SK-N-SH (cell line): ENCODE data around the gene CD180. TPM values are rescaled to one million over a fixed set of nuclear protein-coding genes. Genes with fewer than 3 reads are reported as not detected.
A peak's percentile ranks its signal among the peaks of the same experiment; 100 is the strongest.

Experiments
- CTCF ChIA-PET: fragments of 300-600, 350-600 bp; formaldehyde crosslinking; extraction: SDS; loops from one replicate; lab custom pipeline; 2021; lab: Yijun Ruan, JAX
- POLR2A ChIA-PET: fragments of 350-600 bp; sonication (Branson Sonifier 250); formaldehyde crosslinking; extraction: SDS; loops from one replicate; lab custom pipeline; 2020; ENCODE audit warnings: antibody characterized with exemption, inconsistent platforms; lab: Yijun Ruan, JAX
- DNase-seq: peaks from one replicate; pipeline ENCODE4 v3.0.0; 2012
- H2AFZ ChIP-seq: fragments of 200-600 bp; sonication (generic); 2 replicates; pipeline ENCODE4 v1.8.1; 2016; ENCODE audit warnings: antibody characterized with exemption, mild to moderate bottlenecking, low read depth
- H3F3A ChIP-seq: fragments of 200-600 bp; sonication (generic); replicated peaks from 2 replicates; pipeline ENCODE3; 2016; ENCODE audit warnings: antibody characterized with exemption, mild to moderate bottlenecking; ENCODE audit not compliant: insufficient read depth
- H3K27ac ChIP-seq, 2 experiments: fragments of 200-500 bp in 1 of 2; fragments of 200-600 bp in 1 of 2; sonication (Bioruptor generic) in 1 of 2; sonication (generic), shearing (Covaris generic) in 1 of 2; 2 replicates each; pipeline versions ENCODE4 v1.5.1 to v1.6.1; 2014 to 2016; ENCODE audit warnings: low read depth in 2 of 2, inconsistent platforms in 1 of 2, low read length in 1 of 2, mild to moderate bottlenecking in 1 of 2, mixed read lengths in 1 of 2
- H3K27me3 ChIP-seq: fragments of 200-600 bp; sonication (generic), shearing (Covaris generic); 2 replicates; pipeline ENCODE4 v1.6.1; 2016; ENCODE audit warnings: mixed run types; ENCODE audit not compliant: insufficient read depth
- H3K36me3 ChIP-seq, 2 experiments: fragments of 200-500 bp in 1 of 2; fragments of 200-600 bp in 1 of 2; sonication (Bioruptor generic) in 1 of 2; sonication (generic) in 1 of 2; replicated peaks in 1 of 2; 2 replicates each; pipeline versions ENCODE3 to v1.5.1; 2014 to 2016; ENCODE audit warnings: low read length in 1 of 2, mild to moderate bottlenecking in 1 of 2; ENCODE audit not compliant: insufficient read depth in 2 of 2, control insufficient read depth in 1 of 2
- H3K4me1 ChIP-seq, 2 experiments: fragments of 200-500 bp in 1 of 2; fragments of 200-600 bp in 1 of 2; sonication (Bioruptor generic) in 1 of 2; sonication (generic), shearing (Covaris generic) in 1 of 2; 2 replicates each; pipeline versions ENCODE4 v1.5.1 to v1.6.1; 2014 to 2016; ENCODE audit warnings: low read depth in 1 of 2, low read length in 1 of 2, mixed run types in 1 of 2; ENCODE audit not compliant: insufficient read depth in 2 of 2, control insufficient read depth in 1 of 2
- H3K4me2 ChIP-seq: fragments of 200-600 bp; sonication (generic), shearing (Covaris generic); 2 replicates; pipeline ENCODE4 v1.6.1; 2017; ENCODE audit warnings: mixed run types
- H3K4me3 ChIP-seq, 2 experiments: fragments of 200-500 bp in 1 of 2; fragments of 200-600 bp in 1 of 2; sonication (Bioruptor generic) in 1 of 2; sonication (generic), shearing (Covaris generic) in 1 of 2; 2 replicates each; pipeline versions ENCODE4 v1.5.1 to v1.8.1; 2014 to 2016; ENCODE audit warnings: low read depth in 2 of 2, inconsistent platforms in 1 of 2, low read length in 1 of 2, mild to moderate bottlenecking in 1 of 2, mixed read lengths in 1 of 2, moderate library complexity in 1 of 2
- H3K79me2 ChIP-seq: fragments of 200-600 bp; sonication (generic); 2 replicates; pipeline ENCODE4 v1.8.1; 2017; ENCODE audit warnings: mild to moderate bottlenecking; ENCODE audit not compliant: insufficient read depth
- H3K9ac ChIP-seq: fragments of 200-600 bp; sonication (generic); 2 replicates; pipeline ENCODE4 v1.6.1; 2017; ENCODE audit warnings: mixed run types
- H3K9me2 ChIP-seq: fragments of 200-600 bp; sonication (generic); 2 replicates; pipeline ENCODE4 v1.6.1; 2017; ENCODE audit warnings: mixed run types
- H3K9me3 ChIP-seq: fragments of 200-600 bp; sonication (generic); 2 replicates; pipeline ENCODE4 v1.6.1; 2017; ENCODE audit warnings: mixed run types, mild to moderate bottlenecking, moderate library complexity
- H4K20me1 ChIP-seq: fragments of 200-600 bp; sonication (generic); 2 replicates; pipeline ENCODE4 v1.6.1; 2017; ENCODE audit warnings: mild to moderate bottlenecking, mixed run types; ENCODE audit not compliant: insufficient read depth
- CTCF ChIP-seq: fragments of 200-600 bp; sonication (generic); IDR thresholded peaks from 2 replicates; pipeline ENCODE4 v1.6.1; 2017; ENCODE audit warnings: antibody characterized with exemption, mild to moderate bottlenecking, moderate library complexity
- ELF1 ChIP-seq: IDR thresholded peaks from 2 replicates; pipeline ENCODE4 v1.4.0; 2012
- EP300 ChIP-seq, 2 experiments: IDR thresholded peaks; 2 replicates each; pipeline versions ENCODE4 v1.4.0 to v1.6.1; 2012; ENCODE audit warnings: borderline replicate concordance in 1 of 2, low read depth in 1 of 2, low read length in 1 of 2
- FOSL2 ChIP-seq: IDR thresholded peaks from 2 replicates; pipeline ENCODE4 v1.4.0; 2012; ENCODE audit warnings: low read depth, mild to moderate bottlenecking, moderate library complexity, borderline replicate concordance
- FOXJ3 ChIP-seq: sonication (generic); formaldehyde crosslinking; IDR thresholded peaks from 2 replicates; pipeline ENCODE4 v1.5.1; 2020; ENCODE audit warnings: mild to moderate bottlenecking, missing genetic modification reagents
- IRF3 ChIP-seq: fragments of 150-350 bp; IDR thresholded peaks from 2 replicates; pipeline ENCODE4 v1.6.1; 2016; ENCODE audit warnings: mild to moderate bottlenecking, low read depth, low read length
- MAX ChIP-seq: IDR thresholded peaks from 2 replicates; pipeline ENCODE4 v1.4.0; 2012; ENCODE audit warnings: low read depth
- MXI1 ChIP-seq: IDR thresholded peaks from 2 replicates; pipeline ENCODE4 v1.6.1; 2012; ENCODE audit warnings: mild to moderate bottlenecking, low read depth, low read length, improper control_type of control experiment
- RCOR1 ChIP-seq: fragments of 150-350 bp; IDR thresholded peaks from 2 replicates; pipeline ENCODE4 v1.6.1; 2017; ENCODE audit warnings: antibody characterized with exemption, low read length
- SIN3A ChIP-seq: IDR thresholded peaks from 2 replicates; pipeline ENCODE4 v1.6.1; 2012; ENCODE audit warnings: low read depth, mild to moderate bottlenecking, low read length, moderate library complexity, borderline replicate concordance
- ZBTB33 ChIP-seq: IDR thresholded peaks from 2 replicates; pipeline ENCODE4 v1.4.0; 2012; ENCODE audit warnings: low read depth, borderline replicate concordance
- WGBS: methylation state at CpG from one replicate; pipeline ENCODE4 v1.1.6; 2017; ENCODE audit warnings: low lambda C conversion rate; 5-methylcytosine and 5-hydroxymethylcytosine counted together
- polyA plus RNA-seq, 3 experiments: library from polyadenylated mRNA; depleted of rRNA; stranded (reverse); fragments of >200 nt; gene quantifications; 2 replicates each; pipeline ENCODE4 v1.2.3, GENCODE V29; 2012

CD180 gene
- polyA plus RNA-seq, 1 of the 3 experiments (the other 2 are of a cell fraction) = 0.02 TPM

DNA sequence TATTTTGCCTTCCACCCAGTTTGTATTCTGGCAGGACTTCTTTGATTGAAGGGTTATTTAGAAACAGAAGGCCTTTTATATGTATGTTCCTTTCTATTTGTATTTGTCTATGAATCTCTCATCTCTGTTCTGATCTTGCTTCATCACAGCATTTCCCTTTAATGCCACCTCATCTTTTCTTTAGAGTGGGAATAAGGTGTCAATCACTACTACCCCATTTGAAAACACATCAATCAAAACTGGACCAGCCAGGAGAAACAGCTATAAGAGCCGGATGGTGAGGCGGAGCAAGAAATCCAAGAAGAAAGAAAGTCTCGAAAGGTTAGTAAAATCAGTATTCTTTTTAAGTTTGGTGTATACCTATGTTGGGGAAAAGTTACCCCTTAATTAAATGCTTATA is 36.3 kb downstream of the CD180 start:
- Histone ChIP-seq H3K4me3 (no peak overlapping the region), H3K9ac (no peak overlapping the region), H3K4me1 (peaks cover 11 to 14% of the 10 kb centered on the region in 2 experiments; a peak in 2 of 4 replicates), H3K4me2 (no peak overlapping the region), H3K9me2 (no peaks in the 10 kb centered on the region), H2AFZ (no peak overlapping the region), H3K27me3 (no peaks in the 10 kb centered on the region), H3K9me3 (no peaks in the 10 kb centered on the region), H4K20me1 (no peaks in the 10 kb centered on the region), H3F3A (peaks cover 5% of the 10 kb centered on the region), H3K27ac (peak overlapping the region; percentile 52 to 67; a peak in 2 of 4 replicates), H3K36me3 (peaks cover 0 to 22% of the 10 kb centered on the region in 2 experiments), H3K79me2 (no peaks in the 10 kb centered on the region)
- ChIA-PET POLR2A (no interaction called here), CTCF (interaction anchor here (0.6 to 13.3 kb wide), 3 partner anchors 10 to 46 kb away, joined by 3 to 201 read pairs (median 4); no protein-coding TSS in a partner anchor)
- 92% methylated on average over 3 of the region's 3 CpGs for WGBS
- no peak for DNase-seq
- TF ChIP-seq MXI1 (no peak), SIN3A (no peak), FOSL2 (no peak), ELF1 (no peak), ZBTB33 (no peak), MAX (no peak), IRF3 (no peak), FOXJ3 (CRISPR knock-in tag) (no peak), EP300 (IDR thresholded peaks at IDR 0.05; ENCODE audit: borderline replicate concordance in 1 of 2, low read depth in 1 of 2, low read length in 1 of 2) (no peak), CTCF (no peak), RCOR1 (no peak)
